Smooth muscle cell (in vitro differentiated cells): ENCODE data around the gene LASP1NB.
"Not testable (repeated sequence)": the region's sequence is repeated elsewhere in the genome, so short reads cannot be mapped to it uniquely, and the experiment has no call there.

Source experiments
- DNase-seq: peaks from one replicate; lab custom pipeline; 2025; ENCODE audit not compliant: unreplicated experiment; lab: John Stamatoyannopoulos, UW
- H2AFZ ChIP-seq: fragments of 200-600 bp; sonication (generic); 2 replicates; pipeline ENCODE4 v1.6.0; 2016; ENCODE audit warnings: antibody characterized with exemption, low read depth, mild to moderate bottlenecking
- H3F3A ChIP-seq: fragments of 200-600 bp; sonication (generic); 2 replicates; pipeline ENCODE4 v1.6.0; 2017; ENCODE audit warnings: antibody characterized with exemption, low read depth
- H3K27ac ChIP-seq: fragments of 200-600 bp; sonication (generic); 2 replicates; pipeline ENCODE4 v1.5.1; 2016; ENCODE audit warnings: low read depth, mild to moderate bottlenecking
- H3K27me3 ChIP-seq: fragments of 200-600 bp; sonication (generic); 2 replicates; pipeline ENCODE4 v1.6.1; 2016; ENCODE audit warnings: low read depth, mild to moderate bottlenecking
- H3K36me3 ChIP-seq: fragments of 200-600 bp; sonication (generic); 2 replicates; pipeline ENCODE4 v1.5.1; 2016; ENCODE audit warnings: low read depth
- H3K4me1 ChIP-seq: fragments of 200-600 bp; sonication (generic); 2 replicates; pipeline ENCODE4 v1.5.1; 2016; ENCODE audit warnings: low read depth
- H3K4me2 ChIP-seq: fragments of 200-600 bp; sonication (generic); 2 replicates; pipeline ENCODE4 v1.6.0; 2016; ENCODE audit warnings: mild to moderate bottlenecking
- H3K4me3 ChIP-seq: fragments of 200-600 bp; sonication (generic); 2 replicates; pipeline ENCODE4 v1.5.1; 2016; ENCODE audit warnings: mild to moderate bottlenecking
- H3K79me2 ChIP-seq: fragments of 200-600 bp; sonication (generic); 2 replicates; pipeline ENCODE4 v1.6.0; 2016; ENCODE audit warnings: low read depth, mild to moderate bottlenecking
- H3K9ac ChIP-seq: fragments of 200-600 bp; sonication (generic); 2 replicates; pipeline ENCODE4 v1.6.0; 2016; ENCODE audit warnings: low read depth
- H3K9me3 ChIP-seq: fragments of 200-600 bp; sonication (generic); replicated peaks from 2 replicates; pipeline ENCODE4 v1.5.1; 2016; ENCODE audit warnings: low read depth
- H4K20me1 ChIP-seq: fragments of 200-600 bp; sonication (generic); 2 replicates; pipeline ENCODE4 v1.6.0; 2016; ENCODE audit warnings: low read depth
- CTCF ChIP-seq: fragments of 200-600 bp; sonication (generic); IDR thresholded peaks from 2 replicates; pipeline ENCODE4 v1.5.1; 2017; ENCODE audit warnings: borderline replicate concordance, mild to moderate bottlenecking, antibody characterized with exemption; ENCODE audit not compliant: insufficient read depth, poor library complexity, severe bottlenecking
- WGBS: methylation state at CpG from one replicate; pipeline ENCODE4 v1.1.7; 2016; ENCODE audit warnings: low lambda C conversion rate; 5-methylcytosine and 5-hydroxymethylcytosine counted together

Gene LASP1NB

DNA sequence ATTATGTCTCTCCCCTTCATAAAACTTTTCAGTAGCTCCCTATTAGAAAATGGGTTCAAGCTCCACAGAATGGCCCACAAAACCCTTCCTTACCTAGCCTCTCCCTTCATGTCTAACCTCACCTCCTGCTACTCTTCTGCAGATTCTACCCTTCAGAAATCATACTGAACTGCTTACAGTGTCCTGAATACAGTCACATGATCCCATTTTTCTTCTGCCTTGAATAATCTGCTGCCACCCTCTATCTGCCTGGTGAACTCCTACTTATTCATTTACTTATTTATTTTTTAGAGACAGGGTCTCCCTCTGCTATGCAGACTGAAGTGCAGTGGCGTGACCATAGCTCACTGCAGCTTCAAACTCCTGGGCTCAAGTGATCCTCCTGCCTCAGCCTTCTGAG, 15.0 kb downstream of the LASP1NB start:
- H3K9ac ChIP-seq, result no peak overlapping the region
- no peak overlapping the region for H3K4me3 ChIP-seq
- H3K79me2 ChIP-seq, result no peaks in the 10 kb centered on the region
- TF ChIP-seq CTCF, result no peak
- no peak overlapping the region for H3K4me2 ChIP-seq
- no peaks in the 10 kb centered on the region for H3K36me3 ChIP-seq
- H3K4me1 ChIP-seq, result no peaks in the 10 kb centered on the region
- peaks cover 16% of the 10 kb centered on the region for H3K27me3 ChIP-seq
- H3K27ac ChIP-seq, result no peak overlapping the region
- no peak overlapping the region for H2AFZ ChIP-seq
- no peak for DNase-seq
- no peaks in the 10 kb centered on the region for H4K20me1 ChIP-seq
- no peaks in the 10 kb centered on the region for H3F3A ChIP-seq
- WGBS, result 90% methylated on average over 1 of the region's 1 CpG
- no peaks in the 10 kb centered on the region for H3K9me3 ChIP-seq

DNA sequence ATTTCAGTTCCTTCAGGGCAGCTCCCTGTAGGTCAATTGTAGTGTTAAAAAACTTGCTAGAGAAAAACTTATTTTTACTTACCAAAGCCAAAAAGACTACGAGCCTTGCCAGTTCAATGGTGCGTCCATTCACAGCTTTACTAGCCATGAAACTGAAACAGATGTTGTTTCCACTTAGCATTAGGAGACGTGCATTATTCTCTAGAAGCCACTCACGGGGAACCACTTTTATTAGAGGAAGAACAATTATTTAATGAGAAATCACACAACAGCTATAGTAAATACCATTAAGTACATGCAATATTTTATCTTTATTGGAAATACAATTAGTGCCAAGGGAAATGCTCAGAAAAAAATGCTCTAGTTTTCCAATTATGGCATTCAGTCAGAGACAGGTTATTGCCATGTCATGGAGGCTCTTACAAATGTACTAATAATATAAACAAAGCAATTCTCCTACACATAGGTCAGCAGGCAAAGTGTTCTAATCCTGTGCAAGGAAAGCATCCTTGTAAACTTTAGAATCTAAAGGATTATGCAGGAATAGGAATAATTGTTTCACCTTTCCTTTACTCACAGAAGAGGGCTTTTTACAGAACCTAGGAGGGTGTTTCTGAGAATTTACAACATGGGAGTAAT, 17.4 kb downstream of the LASP1NB start:
- H3K79me2 ChIP-seq, result no peaks in the 10 kb centered on the region
- H3K9me3 ChIP-seq, result no peaks in the 10 kb centered on the region
- no peak overlapping the region for H3K4me2 ChIP-seq
- no peak overlapping the region for H2AFZ ChIP-seq
- H4K20me1 ChIP-seq, result no peaks in the 10 kb centered on the region
- no peak overlapping the region for H3K4me3 ChIP-seq
- H3K27ac ChIP-seq, result no peak overlapping the region
- H3K9ac ChIP-seq, result no peak overlapping the region
- H3K4me1 ChIP-seq, result no peaks in the 10 kb centered on the region
- H3F3A ChIP-seq, result no peaks in the 10 kb centered on the region
- 82% methylated on average over 4 of the region's 4 CpGs for WGBS
- TF ChIP-seq CTCF, result no peak
- no peaks in the 10 kb centered on the region for H3K36me3 ChIP-seq
- no peak for DNase-seq
- no peaks in the 10 kb centered on the region for H3K27me3 ChIP-seq

- no peaks in the 10 kb centered on the region for H3K79me2 ChIP-seq
- H3K4me1 ChIP-seq, result no peaks in the 10 kb centered on the region
- no peak overlapping the region for H3K4me2 ChIP-seq
- TF ChIP-seq CTCF, result no peak
- no peak for DNase-seq
- no peak overlapping the region for H3K27ac ChIP-seq
- WGBS, result 81% methylated on average over 8 of the region's 8 CpGs
- no peaks in the 10 kb centered on the region for H3F3A ChIP-seq
- H3K9me3 ChIP-seq, result no peaks in the 10 kb centered on the region
- H2AFZ ChIP-seq, result no peak overlapping the region
- no peak overlapping the region for H3K4me3 ChIP-seq
- no peaks in the 10 kb centered on the region for H3K36me3 ChIP-seq
- H3K27me3 ChIP-seq, result no peaks in the 10 kb centered on the region
- no peak overlapping the region for H3K9ac ChIP-seq
- H4K20me1 ChIP-seq, result no peaks in the 10 kb centered on the region
These were observed 18.2 kb downstream of the LASP1NB start for GRCh38 chr17:38943607-38944006.

- Histone ChIP-seq H3K27ac (no peak overlapping the region), H3K4me3 (no peak overlapping the region), H3K36me3 (no peaks in the 10 kb centered on the region), H3K27me3 (no peaks in the 10 kb centered on the region), H3K9ac (no peak overlapping the region), H3K4me2 (no peak overlapping the region), H4K20me1 (no peaks in the 10 kb centered on the region), H3F3A (no peaks in the 10 kb centered on the region), H3K79me2 (no peaks in the 10 kb centered on the region), H2AFZ (no peak overlapping the region), H3K9me3 (no peaks in the 10 kb centered on the region), H3K4me1 (no peaks in the 10 kb centered on the region)
- DNase-seq, result no peak
- TF ChIP-seq CTCF, result no peak
- 86% methylated on average over 2 of the region's 2 CpGs for WGBS
These were observed 21.8 kb downstream of the LASP1NB start for GRCh38 chr17:38947189-38947588.

GRCh38 chr17:38953800-38954199, 28.4 kb downstream of the LASP1NB start:
- not testable (repeated sequence) for H3K79me2 ChIP-seq, H3K4me2 ChIP-seq, H3K27ac ChIP-seq, H3K36me3 ChIP-seq, H4K20me1 ChIP-seq, H3K9ac ChIP-seq, H3K4me1 ChIP-seq, H3K27me3 ChIP-seq, H3K4me3 ChIP-seq, DNase-seq, H2AFZ ChIP-seq, H3F3A ChIP-seq, H3K9me3 ChIP-seq
- 91% methylated on average over 7 of the region's 7 CpGs for WGBS
